ENCODE data around the gene PCNX2.

PCNX2 gene

GRCh38 chr1:233227930-233228465 is 67.5 kb downstream of the PCNX2 start:
- Histone ChIP-seq H3K9me3 (ENCODE audit: control insufficient read depth, insufficient read depth, low read length) (no peaks in the 10 kb centered on the region), H3K4me3 (ENCODE audit: low read length) (no peak overlapping the region), H3K27me3 (ENCODE audit: control insufficient read depth, insufficient read depth, low read length) (no peaks in the 10 kb centered on the region), H3K4me1 (ENCODE audit: control insufficient read depth, insufficient read depth, low read length) (no peaks in the 10 kb centered on the region), H3K36me3 (ENCODE audit: control insufficient read depth, insufficient read depth, low read length) (peaks cover 5% of the 10 kb centered on the region; the same call in 1 of the 2 replicates), H3K27ac (ENCODE audit: low read length) (no peak overlapping the region)
- no peak for DNase-seq (ENCODE audit: low read depth, low spot score)
- WGBS (ENCODE audit: insufficient coverage, insufficient read length) = no CpG with 5 or more reads among the region's 4 CpGs

GRCh38 chr1:233224311-233224710 is 71.2 kb downstream of the PCNX2 start:
- Histone ChIP-seq H3K27ac (ENCODE audit: low read length) (no peak overlapping the region), H3K4me1 (ENCODE audit: control insufficient read depth, insufficient read depth, low read length) (no peaks in the 10 kb centered on the region), H3K4me3 (ENCODE audit: low read length) (no peak overlapping the region), H3K9me3 (ENCODE audit: control insufficient read depth, insufficient read depth, low read length) (no peaks in the 10 kb centered on the region), H3K36me3 (ENCODE audit: control insufficient read depth, insufficient read depth, low read length) (peaks cover 11% of the 10 kb centered on the region; the same call in 1 of the 2 replicates), H3K27me3 (ENCODE audit: control insufficient read depth, insufficient read depth, low read length) (no peaks in the 10 kb centered on the region)
- WGBS (ENCODE audit: insufficient coverage, insufficient read length) = no CpG with 5 or more reads among the region's 3 CpGs
- DNase-seq (ENCODE audit: low read depth, low spot score) = no peak

- no peaks in the 10 kb centered on the region for H3K27me3 ChIP-seq (ENCODE audit: control insufficient read depth, insufficient read depth, low read length)
- WGBS (ENCODE audit: insufficient coverage, insufficient read length) = no CpG with 5 or more reads among the region's 5 CpGs
- no peak overlapping the region for H3K27ac ChIP-seq (ENCODE audit: low read length)
- DNase-seq (ENCODE audit: low read depth, low spot score) = no peak
- H3K9me3 ChIP-seq (ENCODE audit: control insufficient read depth, insufficient read depth, low read length) = no peaks in the 10 kb centered on the region
- peaks cover 1% of the 10 kb centered on the region; the same call in 1 of the 2 replicates for H3K4me1 ChIP-seq (ENCODE audit: control insufficient read depth, insufficient read depth, low read length)
- H3K36me3 ChIP-seq (ENCODE audit: control insufficient read depth, insufficient read depth, low read length) = peaks cover 12% of the 10 kb centered on the region; the same call in 1 of the 2 replicates
- no peak overlapping the region for H3K4me3 ChIP-seq (ENCODE audit: low read length)
Observed at GRCh38 chr1:233217832-233218231, 77.7 kb downstream of the PCNX2 start.

DNA sequence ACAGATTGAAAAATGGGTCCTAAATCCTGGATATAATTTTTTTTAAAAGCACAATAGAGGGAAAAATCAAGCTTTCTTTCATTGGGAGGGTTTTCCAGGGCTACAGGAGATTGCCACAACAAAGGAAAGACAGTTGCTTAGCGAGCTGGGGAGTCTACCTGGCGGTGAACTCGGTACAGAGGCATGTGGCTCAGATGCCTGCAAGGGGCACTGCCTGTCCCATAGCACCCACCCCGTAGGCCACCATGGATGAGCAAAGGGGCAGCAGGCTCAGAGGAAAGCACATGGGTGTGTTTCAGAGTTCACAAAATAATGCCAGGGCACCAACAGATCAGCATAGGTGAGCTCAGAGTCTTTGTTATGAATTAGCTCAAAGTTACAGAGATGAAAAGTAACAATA is 79.5 kb downstream of the PCNX2 start:
- Histone ChIP-seq H3K36me3 (ENCODE audit: control insufficient read depth, insufficient read depth, low read length) (peaks cover 7% of the 10 kb centered on the region; the same call in 1 of the 2 replicates), H3K4me3 (ENCODE audit: low read length) (no peak overlapping the region), H3K4me1 (ENCODE audit: control insufficient read depth, insufficient read depth, low read length) (peaks cover 1% of the 10 kb centered on the region; the same call in 1 of the 2 replicates), H3K27me3 (ENCODE audit: control insufficient read depth, insufficient read depth, low read length) (no peaks in the 10 kb centered on the region), H3K9me3 (ENCODE audit: control insufficient read depth, insufficient read depth, low read length) (no peaks in the 10 kb centered on the region), H3K27ac (ENCODE audit: low read length) (no peak overlapping the region)
- WGBS (ENCODE audit: insufficient coverage, insufficient read length) = no CpG with 5 or more reads among the region's 4 CpGs
- DNase-seq (ENCODE audit: low read depth, low spot score) = no peak

DNA sequence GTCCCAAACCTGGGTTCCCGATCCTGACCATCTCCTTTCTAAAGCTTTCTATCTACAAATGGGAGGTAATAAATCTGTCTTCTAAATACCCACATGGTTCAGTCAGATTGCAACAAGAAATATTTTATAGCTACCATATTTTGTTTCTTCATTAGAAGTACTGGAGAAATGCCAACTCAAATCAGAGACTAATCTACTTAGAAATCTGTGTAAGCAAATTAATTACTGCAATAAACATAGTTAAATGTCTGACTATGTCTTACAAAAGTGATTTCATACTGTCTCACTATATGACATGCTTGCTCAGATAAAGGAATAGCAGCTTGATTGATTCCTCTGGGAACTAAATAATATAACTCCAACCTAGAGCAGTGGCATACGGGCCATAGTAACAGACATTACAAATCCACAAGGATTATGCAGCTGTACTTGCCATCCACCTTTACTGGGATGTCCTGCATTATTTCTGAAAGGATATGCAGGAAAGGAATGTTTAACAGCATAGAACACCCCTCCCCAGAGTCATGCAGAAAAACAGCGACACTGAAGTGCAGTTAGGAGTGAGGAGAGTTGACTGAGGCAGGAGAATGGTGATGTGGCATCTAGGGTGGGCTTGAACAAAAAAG is 80.3 kb downstream of the PCNX2 start:
- DNase-seq (ENCODE audit: low read depth, low spot score) = no peak
- no peaks in the 10 kb centered on the region for H3K27me3 ChIP-seq (ENCODE audit: control insufficient read depth, insufficient read depth, low read length)
- peaks cover 1% of the 10 kb centered on the region; the same call in 1 of the 2 replicates for H3K4me1 ChIP-seq (ENCODE audit: control insufficient read depth, insufficient read depth, low read length)
- WGBS (ENCODE audit: insufficient coverage, insufficient read length) = no CpG with 5 or more reads among the region's 3 CpGs
- H3K4me3 ChIP-seq (ENCODE audit: low read length) = no peak overlapping the region
- no peak overlapping the region for H3K27ac ChIP-seq (ENCODE audit: low read length)
- H3K36me3 ChIP-seq (ENCODE audit: control insufficient read depth, insufficient read depth, low read length) = peaks cover 6% of the 10 kb centered on the region; the same call in 1 of the 2 replicates
- no peaks in the 10 kb centered on the region for H3K9me3 ChIP-seq (ENCODE audit: control insufficient read depth, insufficient read depth, low read length)

DNA sequence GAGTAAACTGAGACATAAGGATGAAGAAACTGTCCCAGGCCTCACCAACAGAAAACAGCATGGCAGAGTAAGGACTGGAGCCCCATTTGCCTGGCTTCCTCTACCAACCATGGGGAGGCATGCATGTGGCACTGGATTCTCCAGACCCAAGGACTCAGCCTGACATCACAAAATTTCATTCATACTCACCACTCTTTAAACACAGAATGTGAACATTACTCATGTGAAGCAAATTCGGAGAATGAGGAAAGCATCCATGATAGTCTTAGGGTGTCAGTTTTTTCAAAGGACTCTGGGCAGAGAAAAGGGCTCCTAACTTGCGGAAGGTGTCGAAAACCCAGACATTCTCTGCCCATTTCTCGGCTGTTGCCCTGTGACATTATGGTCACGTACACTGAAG is 83.9 kb downstream of the PCNX2 start:
- H3K9me3 ChIP-seq (ENCODE audit: control insufficient read depth, insufficient read depth, low read length) = no peaks in the 10 kb centered on the region
- no peaks in the 10 kb centered on the region for H3K27me3 ChIP-seq (ENCODE audit: control insufficient read depth, insufficient read depth, low read length)
- H3K36me3 ChIP-seq (ENCODE audit: control insufficient read depth, insufficient read depth, low read length) = no peaks in the 10 kb centered on the region
- H3K27ac ChIP-seq (ENCODE audit: low read length) = no peak overlapping the region
- no peak overlapping the region for H3K4me3 ChIP-seq (ENCODE audit: low read length)
- peaks cover 1% of the 10 kb centered on the region; the same call in 1 of the 2 replicates for H3K4me1 ChIP-seq (ENCODE audit: control insufficient read depth, insufficient read depth, low read length)
- no peak for DNase-seq (ENCODE audit: low read depth, low spot score)
- no CpG with 5 or more reads among the region's 5 CpGs for WGBS (ENCODE audit: insufficient coverage, insufficient read length)

DNA sequence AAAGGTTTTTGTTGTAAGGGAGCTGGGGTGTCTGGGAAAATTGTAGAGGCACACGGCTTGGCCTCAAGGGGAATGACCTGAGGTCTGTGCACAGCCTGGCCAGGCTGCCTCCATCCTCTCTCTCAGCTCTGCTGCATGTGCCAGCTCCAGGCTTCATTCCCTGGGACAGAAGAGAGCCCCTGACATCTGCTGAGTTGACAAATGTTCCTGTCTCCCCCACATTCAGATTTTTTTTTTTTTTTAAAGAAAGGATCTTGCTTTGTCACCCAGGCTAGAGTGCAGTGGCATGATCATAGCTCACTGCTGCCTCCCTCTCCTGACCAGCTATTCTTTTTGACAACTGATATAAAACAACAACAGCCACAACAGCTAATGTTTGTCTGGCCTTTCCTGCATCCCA is 84.4 kb downstream of the PCNX2 start:
- no peak overlapping the region for H3K27ac ChIP-seq (ENCODE audit: low read length)
- no peaks in the 10 kb centered on the region for H3K27me3 ChIP-seq (ENCODE audit: control insufficient read depth, insufficient read depth, low read length)
- peaks cover 1% of the 10 kb centered on the region; the same call in 1 of the 2 replicates for H3K4me1 ChIP-seq (ENCODE audit: control insufficient read depth, insufficient read depth, low read length)
- H3K36me3 ChIP-seq (ENCODE audit: control insufficient read depth, insufficient read depth, low read length) = no peaks in the 10 kb centered on the region
- WGBS (ENCODE audit: insufficient coverage, insufficient read length) = no CpG with 5 or more reads among the region's 1 CpG
- H3K4me3 ChIP-seq (ENCODE audit: low read length) = no peak overlapping the region
- H3K9me3 ChIP-seq (ENCODE audit: control insufficient read depth, insufficient read depth, low read length) = no peaks in the 10 kb centered on the region
- DNase-seq (ENCODE audit: low read depth, low spot score) = no peak

GRCh38 chr1:233209481-233209880 is 86.0 kb downstream of the PCNX2 start:
- Histone ChIP-seq H3K4me3 (ENCODE audit: low read length) (no peak overlapping the region), H3K27ac (ENCODE audit: low read length) (no peak overlapping the region), H3K4me1 (ENCODE audit: control insufficient read depth, insufficient read depth, low read length) (no peaks in the 10 kb centered on the region), H3K36me3 (ENCODE audit: control insufficient read depth, insufficient read depth, low read length) (no peaks in the 10 kb centered on the region; the same call in 1 of the 2 replicates), H3K9me3 (ENCODE audit: control insufficient read depth, insufficient read depth, low read length) (no peaks in the 10 kb centered on the region), H3K27me3 (ENCODE audit: control insufficient read depth, insufficient read depth, low read length) (no peaks in the 10 kb centered on the region)
- no peak for DNase-seq (ENCODE audit: low read depth, low spot score)
- WGBS (ENCODE audit: insufficient coverage, insufficient read length) = no CpG with 5 or more reads among the region's 2 CpGs

DNA sequence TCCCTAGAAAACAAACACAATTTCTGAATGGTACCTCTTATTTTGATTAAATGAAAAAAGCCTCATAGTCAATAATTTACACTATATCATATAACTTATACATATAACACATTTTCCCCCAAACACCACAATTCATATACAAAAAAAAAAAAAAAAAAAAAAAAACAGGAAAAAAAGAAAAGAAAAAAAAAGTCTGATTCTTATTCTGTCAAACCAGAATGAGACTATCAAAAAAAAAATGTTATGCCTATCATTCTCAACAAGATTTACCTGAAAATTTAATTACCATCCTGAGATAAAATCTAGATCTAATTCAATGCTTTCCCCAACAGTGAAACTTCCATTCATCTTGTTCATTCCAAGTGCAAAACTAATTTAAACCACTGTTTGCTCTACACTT is 86.8 kb downstream of the PCNX2 start:
- H3K9me3 ChIP-seq (ENCODE audit: control insufficient read depth, insufficient read depth, low read length) = no peaks in the 10 kb centered on the region
- no peak overlapping the region for H3K27ac ChIP-seq (ENCODE audit: low read length)
- no peaks in the 10 kb centered on the region for H3K27me3 ChIP-seq (ENCODE audit: control insufficient read depth, insufficient read depth, low read length)
- no peak overlapping the region for H3K4me3 ChIP-seq (ENCODE audit: low read length)
- H3K4me1 ChIP-seq (ENCODE audit: control insufficient read depth, insufficient read depth, low read length) = no peaks in the 10 kb centered on the region
- no peaks in the 10 kb centered on the region; the same call in 1 of the 2 replicates for H3K36me3 ChIP-seq (ENCODE audit: control insufficient read depth, insufficient read depth, low read length)
- DNase-seq (ENCODE audit: low read depth, low spot score) = no peak

DNA sequence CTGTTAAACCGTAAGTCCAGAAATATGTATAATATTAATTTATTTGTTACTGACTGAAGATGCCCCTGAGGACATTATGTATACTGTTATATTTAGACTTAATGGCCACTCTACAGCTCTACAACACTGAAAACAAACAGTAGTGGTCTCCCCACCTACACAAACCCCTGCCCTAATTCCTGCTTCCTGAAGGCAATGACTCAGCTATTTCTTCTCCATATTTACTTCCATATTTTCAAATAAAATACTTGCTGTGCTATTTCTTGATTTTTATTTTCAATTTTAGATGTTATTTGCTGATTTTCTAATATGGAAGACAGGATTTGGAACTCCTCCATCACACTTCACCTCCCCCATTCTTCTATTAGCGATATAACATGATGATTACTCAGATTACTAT is 97.6 kb downstream of the PCNX2 start:
- H3K4me1 ChIP-seq (ENCODE audit: control insufficient read depth, insufficient read depth, low read length) = no peaks in the 10 kb centered on the region
- H3K9me3 ChIP-seq (ENCODE audit: control insufficient read depth, insufficient read depth, low read length) = no peaks in the 10 kb centered on the region
- H3K27ac ChIP-seq (ENCODE audit: low read length) = no peak overlapping the region
- no CpG with 5 or more reads among the region's 2 CpGs for WGBS (ENCODE audit: insufficient coverage, insufficient read length)
- no peak overlapping the region for H3K4me3 ChIP-seq (ENCODE audit: low read length)
- H3K36me3 ChIP-seq (ENCODE audit: control insufficient read depth, insufficient read depth, low read length) = peaks cover 17% of the 10 kb centered on the region
- no peak for DNase-seq (ENCODE audit: low read depth, low spot score)
- no peaks in the 10 kb centered on the region for H3K27me3 ChIP-seq (ENCODE audit: control insufficient read depth, insufficient read depth, low read length)

DNA sequence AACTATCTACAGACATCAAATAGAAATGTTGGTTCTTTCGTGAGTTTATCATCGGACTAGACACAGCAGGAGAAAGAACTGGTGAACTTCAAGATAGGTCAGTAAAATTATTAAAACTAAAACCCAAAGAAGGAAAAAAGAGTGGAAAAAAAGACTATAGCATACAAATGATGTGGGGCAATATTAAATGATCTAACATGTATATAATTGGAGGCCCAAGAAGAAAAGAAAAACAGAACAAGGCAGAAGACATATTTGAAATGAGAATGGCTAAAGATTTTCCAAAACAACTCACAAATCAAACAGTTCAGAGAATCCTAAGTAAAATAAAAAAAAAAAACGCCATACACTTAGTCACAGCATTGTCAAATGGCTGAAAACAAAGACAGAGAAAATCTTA is 101.8 kb downstream of the PCNX2 start:
- Histone ChIP-seq H3K36me3 (ENCODE audit: control insufficient read depth, insufficient read depth, low read length) (peaks cover 6% of the 10 kb centered on the region), H3K4me3 (ENCODE audit: low read length) (no peak overlapping the region)
- WGBS (ENCODE audit: insufficient coverage, insufficient read length) = no CpG with 5 or more reads among the region's 3 CpGs

More for the DNA sequence above, 101.8 kb downstream of the PCNX2 start:
- no peaks in the 10 kb centered on the region for H3K4me1 ChIP-seq (ENCODE audit: control insufficient read depth, insufficient read depth, low read length)
- H3K27ac ChIP-seq (ENCODE audit: low read length) = no peak overlapping the region
- H3K27me3 ChIP-seq (ENCODE audit: control insufficient read depth, insufficient read depth, low read length) = no peaks in the 10 kb centered on the region
- no peak for DNase-seq (ENCODE audit: low read depth, low spot score)
- H3K9me3 ChIP-seq (ENCODE audit: control insufficient read depth, insufficient read depth, low read length) = no peaks in the 10 kb centered on the region
